ENCODE results near the gene TOP1.

The TOP1 gene

GRCh38 chr20:41032271-41032670, 3.6 kb downstream of the TOP1 start:
- no peak overlapping the region for H3K27ac Mint-ChIP-seq
- no peak for DNase-seq
- H3K9me3 Mint-ChIP-seq: no peaks in the 10 kb centered on the region
- CTCF ChIA-PET: interaction anchor here (0.7 to 3.9 kb wide), 4 partner anchors 9 to 103 kb away, joined by 3 to 19 read pairs (median 5); no protein-coding TSS in a partner anchor
- H3K36me3 Mint-ChIP-seq: peaks cover 61% of the 10 kb centered on the region
- H3K27me3 Mint-ChIP-seq: no peaks in the 10 kb centered on the region
- H3K4me1 Mint-ChIP-seq: peaks cover 70% of the 10 kb centered on the region
- no peak overlapping the region for H3K4me3 Mint-ChIP-seq

- Mint-ChIP-seq H3K36me3 (peaks cover 74% of the 10 kb centered on the region), H3K27ac (no peak overlapping the region), H3K27me3 (no peaks in the 10 kb centered on the region), H3K4me1 (peaks cover 80% of the 10 kb centered on the region), H3K4me3 (no peak overlapping the region), H3K9me3 (no peaks in the 10 kb centered on the region)
- no peak for DNase-seq
- CTCF ChIA-PET: interaction anchor here (1.6 kb wide), 1 partner anchor 61 kb away, joined by 5 read pairs; no protein-coding TSS in a partner anchor
Measured at GRCh38 chr20:41034239-41034638, 5.6 kb downstream of the TOP1 start.

DNA sequence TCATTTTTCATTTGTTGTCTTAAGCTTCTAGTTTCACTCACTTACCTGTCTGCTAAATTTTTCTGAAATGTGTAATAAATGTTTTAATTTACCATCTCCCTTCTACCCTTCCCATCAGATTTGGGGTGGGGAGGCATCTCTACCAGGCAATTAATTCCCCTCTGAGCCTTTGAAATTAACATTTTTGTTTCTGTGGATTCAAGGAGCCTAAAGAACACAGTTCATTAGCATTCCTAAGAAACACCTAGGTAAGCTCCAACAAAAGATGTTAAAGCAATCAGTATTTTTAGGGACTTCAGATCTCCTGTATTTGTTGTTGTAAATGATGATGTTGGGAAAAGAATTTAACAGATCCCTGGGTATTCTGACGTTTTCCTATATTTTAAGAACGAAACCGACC, 6.6 kb downstream of the TOP1 start:
- Mint-ChIP-seq H3K27ac (no peak overlapping the region), H3K27me3 (no peaks in the 10 kb centered on the region), H3K9me3 (no peaks in the 10 kb centered on the region), H3K36me3 (peaks cover 68% of the 10 kb centered on the region), H3K4me3 (no peak overlapping the region), H3K4me1 (peaks cover 85% of the 10 kb centered on the region)
- CTCF ChIA-PET: interaction anchor here (1.2 kb wide), 1 partner anchor 45 kb away, joined by 3 read pairs; no protein-coding TSS in a partner anchor
- DNase-seq: no peak

GRCh38 chr20:41037179-41037578, 8.6 kb downstream of the TOP1 start:
- Mint-ChIP-seq H3K27me3 (no peaks in the 10 kb centered on the region), H3K9me3 (no peaks in the 10 kb centered on the region), H3K4me3 (no peak overlapping the region), H3K4me1 (peaks cover 84% of the 10 kb centered on the region), H3K36me3 (peaks cover 54% of the 10 kb centered on the region), H3K27ac (no peak overlapping the region)
- no peak for DNase-seq
- CTCF ChIA-PET: interaction anchor here (4.6 kb wide), 1 partner anchor 46 kb away, joined by 23 read pairs; no protein-coding TSS in a partner anchor

- H3K27ac Mint-ChIP-seq: peak overlapping the region; percentile 42
- DNase-seq: no peak
- H3K4me3 Mint-ChIP-seq: no peak overlapping the region
- peaks cover 50% of the 10 kb centered on the region for H3K36me3 Mint-ChIP-seq
- H3K27me3 Mint-ChIP-seq: no peaks in the 10 kb centered on the region
- no peaks in the 10 kb centered on the region for H3K9me3 Mint-ChIP-seq
- peaks cover 84% of the 10 kb centered on the region for H3K4me1 Mint-ChIP-seq
- CTCF ChIA-PET: interaction anchor here (4.6 kb wide), 1 partner anchor 47 kb away, joined by 23 read pairs; no protein-coding TSS in a partner anchor
Measured at GRCh38 chr20:41038149-41038877, 9.7 kb downstream of the TOP1 start.

- no peaks in the 10 kb centered on the region for H3K27me3 Mint-ChIP-seq
Measured at GRCh38 chr20:41038878-41039404, 10.3 kb downstream of the TOP1 start.

GRCh38 chr20:41040855-41041254, 12.2 kb downstream of the TOP1 start:
- no peak for DNase-seq

More at GRCh38 chr20:41038878-41039404, 10.3 kb downstream of the TOP1 start:
- CTCF ChIA-PET: interaction anchor here (0.6 to 4.6 kb wide), 2 partner anchors 23 to 47 kb away, joined by 3 to 23 read pairs; no protein-coding TSS in a partner anchor
- H3K4me3 Mint-ChIP-seq: no peak overlapping the region
- DNase-seq: no peak
- peaks cover 83% of the 10 kb centered on the region for H3K4me1 Mint-ChIP-seq
- no peak overlapping the region for H3K27ac Mint-ChIP-seq
- H3K36me3 Mint-ChIP-seq: peaks cover 47% of the 10 kb centered on the region
- no peaks in the 10 kb centered on the region for H3K9me3 Mint-ChIP-seq

DNA sequence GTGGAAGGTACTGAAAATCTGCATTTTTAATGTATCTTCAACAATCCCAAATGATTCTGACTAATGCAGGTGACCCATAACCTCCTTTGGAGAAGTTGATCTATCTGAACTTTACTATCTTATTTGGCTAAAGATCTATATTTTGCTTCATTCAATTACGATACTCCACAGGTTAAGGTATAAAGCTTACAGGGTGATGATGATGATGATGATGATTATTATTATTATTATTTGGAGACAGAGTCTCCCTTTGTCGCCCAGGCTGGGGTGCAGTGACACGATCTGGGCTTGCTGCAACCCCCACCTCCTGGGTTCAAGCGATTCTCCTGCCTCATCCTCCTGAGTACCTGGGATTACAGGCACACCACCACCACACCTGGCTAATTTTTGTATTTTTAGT, 13.1 kb downstream of the TOP1 start:
- Mint-ChIP-seq H3K27me3 (no peaks in the 10 kb centered on the region), H3K4me3 (no peak overlapping the region), H3K27ac (no peak overlapping the region), H3K9me3 (no peaks in the 10 kb centered on the region), H3K36me3 (peaks cover 34% of the 10 kb centered on the region), H3K4me1 (peaks cover 78% of the 10 kb centered on the region)
- no peak for DNase-seq
- CTCF ChIA-PET: interaction anchor here (1.3 to 4.6 kb wide), 3 partner anchors 50 to 53 kb away, joined by 5 to 23 read pairs (median 7); no protein-coding TSS in a partner anchor

More at GRCh38 chr20:41040855-41041254, 12.2 kb downstream of the TOP1 start:
- H3K27ac Mint-ChIP-seq: peak overlapping the region; percentile 82
- peaks cover 74% of the 10 kb centered on the region for H3K4me1 Mint-ChIP-seq
- peaks cover 42% of the 10 kb centered on the region for H3K36me3 Mint-ChIP-seq
- H3K4me3 Mint-ChIP-seq: no peak overlapping the region
- H3K9me3 Mint-ChIP-seq: no peaks in the 10 kb centered on the region
- no peaks in the 10 kb centered on the region for H3K27me3 Mint-ChIP-seq
- CTCF ChIA-PET: interaction anchor here (1.1 to 4.6 kb wide), 2 partner anchors 9 to 49 kb away, joined by 3 to 23 read pairs; no protein-coding TSS in a partner anchor

GRCh38 chr20:41044409-41045062, 15.9 kb downstream of the TOP1 start:
- Mint-ChIP-seq H3K36me3 (peaks cover 20% of the 10 kb centered on the region), H3K4me3 (no peak overlapping the region), H3K27ac (no peak overlapping the region), H3K27me3 (no peaks in the 10 kb centered on the region), H3K4me1 (peaks cover 87% of the 10 kb centered on the region), H3K9me3 (no peaks in the 10 kb centered on the region)
- CTCF ChIA-PET: interaction anchor here (1.1 kb wide), 1 partner anchor 54 kb away, joined by 3 read pairs; no protein-coding TSS in a partner anchor
- no peak for DNase-seq

GRCh38 chr20:41045671-41046070, 17.0 kb downstream of the TOP1 start:
- Mint-ChIP-seq H3K4me3 (no peak overlapping the region), H3K36me3 (peaks cover 21% of the 10 kb centered on the region), H3K27ac (no peak overlapping the region), H3K4me1 (peaks cover 88% of the 10 kb centered on the region), H3K9me3 (no peaks in the 10 kb centered on the region), H3K27me3 (no peaks in the 10 kb centered on the region)
- CTCF ChIA-PET: interaction anchor here (1.0 to 5.4 kb wide), 5 partner anchors 14 to 77 kb away, joined by 3 to 36 read pairs (median 7); no protein-coding TSS in a partner anchor
- no peak for DNase-seq

- CTCF ChIA-PET: interaction anchor here (1.3 to 5.4 kb wide), 4 partner anchors 15 to 78 kb away, joined by 3 to 36 read pairs (median 8); no protein-coding TSS in a partner anchor
- no peak for DNase-seq
- peak overlapping the region; percentile 69 for H3K27ac Mint-ChIP-seq
- H3K4me1 Mint-ChIP-seq: peaks cover 88% of the 10 kb centered on the region
- peaks cover 21% of the 10 kb centered on the region for H3K36me3 Mint-ChIP-seq
- H3K27me3 Mint-ChIP-seq: no peaks in the 10 kb centered on the region
- no peak overlapping the region for H3K4me3 Mint-ChIP-seq
- no peaks in the 10 kb centered on the region for H3K9me3 Mint-ChIP-seq
Measured at GRCh38 chr20:41046716-41047115, 18.1 kb downstream of the TOP1 start.

DNA sequence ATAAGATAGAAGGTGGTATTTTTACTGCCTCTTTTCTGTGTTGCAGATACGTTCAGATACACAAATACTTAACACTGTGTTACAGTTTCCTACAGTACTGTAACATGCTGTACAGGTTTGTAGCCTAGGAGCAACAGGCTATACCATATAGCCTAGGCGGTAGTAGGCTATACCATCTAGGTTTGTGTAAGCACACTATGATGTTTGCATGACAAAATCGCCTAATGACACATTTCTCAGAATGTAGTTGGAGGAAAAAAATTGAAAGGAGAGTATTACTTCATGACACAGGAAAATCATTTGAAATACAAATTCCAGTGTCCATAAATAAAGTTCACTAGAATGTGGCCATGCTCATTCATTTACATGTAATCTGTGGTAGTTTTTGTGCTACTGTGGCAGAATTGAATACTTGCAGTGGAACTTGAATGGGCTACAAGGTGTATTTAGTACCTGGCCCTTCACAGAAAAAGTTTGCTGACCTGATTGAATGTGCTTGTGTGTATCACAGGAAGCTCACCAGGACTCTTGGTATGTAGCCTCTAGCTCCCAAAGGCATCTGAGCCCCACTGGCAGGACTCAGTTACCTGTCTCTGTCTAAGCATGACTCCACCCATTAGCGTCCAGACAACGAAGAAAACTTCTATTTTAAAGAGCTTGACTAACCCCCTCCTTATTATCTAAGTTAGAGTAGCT, 18.8 kb downstream of the TOP1 start:
- peak overlapping the region; percentile 93 for H3K27ac Mint-ChIP-seq
- H3K36me3 Mint-ChIP-seq: peaks cover 18% of the 10 kb centered on the region
- H3K9me3 Mint-ChIP-seq: no peaks in the 10 kb centered on the region
- CTCF ChIA-PET: interaction anchor here (1.3 to 5.4 kb wide), 4 partner anchors 16 to 59 kb away, joined by 4 to 36 read pairs (median 8); no protein-coding TSS in a partner anchor
- H3K27me3 Mint-ChIP-seq: no peaks in the 10 kb centered on the region
- DNase-seq: no peak
- peaks cover 89% of the 10 kb centered on the region for H3K4me1 Mint-ChIP-seq
- H3K4me3 Mint-ChIP-seq: peak overlapping the region; percentile 72

DNA sequence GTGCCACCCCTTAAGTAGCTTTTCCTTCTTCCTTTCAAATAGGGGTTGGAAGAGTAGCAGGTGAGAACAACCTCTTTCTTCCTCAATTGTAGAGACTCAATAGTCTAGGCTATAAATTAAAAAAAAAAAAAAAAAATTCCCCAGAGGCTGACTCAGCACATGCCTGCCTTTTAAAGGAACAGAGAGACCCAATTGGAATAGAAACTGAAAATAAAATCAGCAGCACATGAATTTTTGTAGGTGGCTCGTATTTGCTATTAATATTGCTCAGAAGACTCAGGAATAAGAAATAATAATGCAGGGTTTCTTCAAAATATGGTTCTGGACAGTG, 19.3 kb downstream of the TOP1 start:
- peaks cover under 1% of the 10 kb centered on the region for H3K9me3 Mint-ChIP-seq

More for the DNA sequence above, 19.3 kb downstream of the TOP1 start:
- DNase-seq: no peak
- Mint-ChIP-seq H3K4me3 (peak overlapping the region; percentile 72), H3K4me1 (peaks cover 85% of the 10 kb centered on the region), H3K36me3 (peaks cover 19% of the 10 kb centered on the region), H3K27me3 (no peaks in the 10 kb centered on the region), H3K27ac (peak overlapping the region; percentile 93)
- CTCF ChIA-PET: interaction anchor here (1.3 to 5.4 kb wide), 2 partner anchors 56 to 60 kb away, joined by 4 to 36 read pairs; no protein-coding TSS in a partner anchor
